Stimulated activated CD4-positive, alpha-beta T cell treated with anti-CD3 and anti-CD28 coated beads, Interleukin-4, amount 100 ng/mL, for 4 hours (primary cell): ENCODE results near the gene LIMS2.

ENCODE experiments used
- DNase-seq, 2 experiments: peaks; one replicate each; pipeline ENCODE4 v3.0.0-alpha.2; 2020

The LIMS2 gene

GRCh38 chr2:127631997-127632581, 43.2 kb downstream of the LIMS2 start:
- no peak for DNase-seq

GRCh38 chr2:127631541-127631996, 43.8 kb downstream of the LIMS2 start:
- no peak for DNase-seq

- no peak for DNase-seq
Observed at GRCh38 chr2:127630864-127631540, 44.3 kb downstream of the LIMS2 start.

GRCh38 chr2:127630096-127630863, 45.0 kb downstream of the LIMS2 start:
- no peak for DNase-seq

GRCh38 chr2:127629637-127630036, 45.7 kb downstream of the LIMS2 start:
- no peak for DNase-seq

- DNase-seq = no peak
Observed at GRCh38 chr2:127628767-127629614, 46.3 kb downstream of the LIMS2 start.

- no peak for DNase-seq
Observed at GRCh38 chr2:127627740-127628571, 47.4 kb downstream of the LIMS2 start.

GRCh38 chr2:127626917-127627739, 48.2 kb downstream of the LIMS2 start:
- no peak for DNase-seq

GRCh38 chr2:127626175-127626574, 49.2 kb downstream of the LIMS2 start:
- no peak for DNase-seq

GRCh38 chr2:127625572-127625951, 49.8 kb downstream of the LIMS2 start:
- no peak for DNase-seq

- no peak for DNase-seq
Observed at GRCh38 chr2:127624756-127625571, 50.4 kb downstream of the LIMS2 start.

- no peak for DNase-seq
Observed at GRCh38 chr2:127624320-127624755, 51.0 kb downstream of the LIMS2 start.

GRCh38 chr2:127623388-127624319, 51.7 kb downstream of the LIMS2 start:
- no peak for DNase-seq

- DNase-seq = no peak
Observed at GRCh38 chr2:127622561-127623387, 52.6 kb downstream of the LIMS2 start.

GRCh38 chr2:127621981-127622431, 53.3 kb downstream of the LIMS2 start:
- no peak for DNase-seq

- no peak for DNase-seq
Observed at GRCh38 chr2:127620866-127621265, 54.5 kb downstream of the LIMS2 start.

GRCh38 chr2:127619877-127620705, 55.2 kb downstream of the LIMS2 start:
- DNase-seq = no peak
